H1 (cell line): ENCODE data around the gene FOSL1. TPM values are rescaled to one million over a fixed set of nuclear protein-coding genes. Genes with fewer than 3 reads are reported as not detected.

Source experiments
- BCL11A ChIP-seq, 2 experiments: IDR thresholded peaks; one replicate each; pipeline ENCODE4 v1.6.1; 2011; ENCODE audit warnings: low read depth in 2 of 2, low read length in 2 of 2, mild to moderate bottlenecking in 2 of 2
- KDM1A ChIP-seq: fragments of 200-600, 300-600 bp; sonication (generic); IDR thresholded peaks from 2 replicates; pipeline ENCODE4 v1.7.1; 2016; ENCODE audit warnings: mild to moderate bottlenecking, low read length, borderline replicate concordance
- RFX5 ChIP-seq: IDR thresholded peaks from 2 replicates; pipeline ENCODE4 v1.6.1; 2011; ENCODE audit warnings: low read depth, low read length, improper control_type of control experiment, borderline replicate concordance
- SP4 ChIP-seq: IDR thresholded peaks from 2 replicates; pipeline ENCODE4 v1.6.1; 2012; ENCODE audit warnings: low read length, inconsistent platforms
- SRF ChIP-seq: IDR thresholded peaks from 2 replicates; pipeline ENCODE4 v1.6.1; 2011; ENCODE audit warnings: mild to moderate bottlenecking, low read depth, low read length, moderate library complexity
- USF2 ChIP-seq: IDR thresholded peaks from 2 replicates; pipeline ENCODE4 v1.6.1; 2011; ENCODE audit warnings: low read length, improper control_type of control experiment
- polyA plus RNA-seq, 7 experiments: library from polyadenylated mRNA; depleted of rRNA in 3 of 7; stranded (reverse) in 5 of 7; unstranded in 2 of 7; fragments of >200 nt in 5 of 7; fragments of 200-250 nt in 2 of 7; gene quantifications; 1 replicate in 5 of 7; 2 replicates in 1 of 7; 4 replicates in 1 of 7; pipeline versions ENCODE4 v1.2.1 to v1.2.3, GENCODE V29; 2011 to 2013; ENCODE audit warnings: missing spikeins in 2 of 7, mixed read lengths in 2 of 7
- total RNA-seq: library from RNA; stranded (reverse); fragmentation: NEBNext Ultra II Directional; extraction: Animal tissue kit (Norgen Biotek cat#: 25700); gene quantifications from 2 replicates; pipeline ENCODE4 v1.2.1, GENCODE V29; 2021
- TF ChIP-seq, protein P1 (sequence below): fragments of 300-600 bp; sonication (generic); IDR thresholded peaks from 2 replicates; pipeline ENCODE4 v1.7.1; 2012; ENCODE audit warnings: low read length, moderate library complexity, mild to moderate bottlenecking, inconsistent platforms; ENCODE audit not compliant: insufficient replicate concordance

FOSL1 gene
- total and polyA plus RNA-seq, 2 of the 8 experiments (the other 6 are each of a cell fraction or from before 2014, with no cell fraction given), result 6.3 to 7.2 TPM

DNA sequence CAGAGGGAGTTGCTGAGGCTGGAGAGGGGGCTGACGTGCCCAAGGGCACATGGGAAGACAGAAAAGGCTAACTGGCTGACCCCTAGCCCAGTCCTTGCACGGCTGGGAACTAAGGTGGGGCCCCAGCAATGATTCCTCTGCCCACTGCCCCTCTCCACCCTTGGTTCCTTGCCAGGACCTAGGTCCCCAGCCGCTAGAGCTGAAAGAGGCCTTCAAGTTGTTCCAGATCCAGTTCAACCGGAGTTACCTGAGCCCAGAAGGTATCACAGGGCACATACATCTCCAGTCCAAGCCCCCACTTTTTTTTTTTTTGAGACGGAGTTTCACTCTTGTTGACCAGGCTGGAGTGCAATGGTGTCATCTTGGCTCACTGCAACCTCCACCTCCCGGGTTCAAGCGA, 20.2 kb downstream of the FOSL1 start (continued):
- TF ChIP-seq, protein P1, sequence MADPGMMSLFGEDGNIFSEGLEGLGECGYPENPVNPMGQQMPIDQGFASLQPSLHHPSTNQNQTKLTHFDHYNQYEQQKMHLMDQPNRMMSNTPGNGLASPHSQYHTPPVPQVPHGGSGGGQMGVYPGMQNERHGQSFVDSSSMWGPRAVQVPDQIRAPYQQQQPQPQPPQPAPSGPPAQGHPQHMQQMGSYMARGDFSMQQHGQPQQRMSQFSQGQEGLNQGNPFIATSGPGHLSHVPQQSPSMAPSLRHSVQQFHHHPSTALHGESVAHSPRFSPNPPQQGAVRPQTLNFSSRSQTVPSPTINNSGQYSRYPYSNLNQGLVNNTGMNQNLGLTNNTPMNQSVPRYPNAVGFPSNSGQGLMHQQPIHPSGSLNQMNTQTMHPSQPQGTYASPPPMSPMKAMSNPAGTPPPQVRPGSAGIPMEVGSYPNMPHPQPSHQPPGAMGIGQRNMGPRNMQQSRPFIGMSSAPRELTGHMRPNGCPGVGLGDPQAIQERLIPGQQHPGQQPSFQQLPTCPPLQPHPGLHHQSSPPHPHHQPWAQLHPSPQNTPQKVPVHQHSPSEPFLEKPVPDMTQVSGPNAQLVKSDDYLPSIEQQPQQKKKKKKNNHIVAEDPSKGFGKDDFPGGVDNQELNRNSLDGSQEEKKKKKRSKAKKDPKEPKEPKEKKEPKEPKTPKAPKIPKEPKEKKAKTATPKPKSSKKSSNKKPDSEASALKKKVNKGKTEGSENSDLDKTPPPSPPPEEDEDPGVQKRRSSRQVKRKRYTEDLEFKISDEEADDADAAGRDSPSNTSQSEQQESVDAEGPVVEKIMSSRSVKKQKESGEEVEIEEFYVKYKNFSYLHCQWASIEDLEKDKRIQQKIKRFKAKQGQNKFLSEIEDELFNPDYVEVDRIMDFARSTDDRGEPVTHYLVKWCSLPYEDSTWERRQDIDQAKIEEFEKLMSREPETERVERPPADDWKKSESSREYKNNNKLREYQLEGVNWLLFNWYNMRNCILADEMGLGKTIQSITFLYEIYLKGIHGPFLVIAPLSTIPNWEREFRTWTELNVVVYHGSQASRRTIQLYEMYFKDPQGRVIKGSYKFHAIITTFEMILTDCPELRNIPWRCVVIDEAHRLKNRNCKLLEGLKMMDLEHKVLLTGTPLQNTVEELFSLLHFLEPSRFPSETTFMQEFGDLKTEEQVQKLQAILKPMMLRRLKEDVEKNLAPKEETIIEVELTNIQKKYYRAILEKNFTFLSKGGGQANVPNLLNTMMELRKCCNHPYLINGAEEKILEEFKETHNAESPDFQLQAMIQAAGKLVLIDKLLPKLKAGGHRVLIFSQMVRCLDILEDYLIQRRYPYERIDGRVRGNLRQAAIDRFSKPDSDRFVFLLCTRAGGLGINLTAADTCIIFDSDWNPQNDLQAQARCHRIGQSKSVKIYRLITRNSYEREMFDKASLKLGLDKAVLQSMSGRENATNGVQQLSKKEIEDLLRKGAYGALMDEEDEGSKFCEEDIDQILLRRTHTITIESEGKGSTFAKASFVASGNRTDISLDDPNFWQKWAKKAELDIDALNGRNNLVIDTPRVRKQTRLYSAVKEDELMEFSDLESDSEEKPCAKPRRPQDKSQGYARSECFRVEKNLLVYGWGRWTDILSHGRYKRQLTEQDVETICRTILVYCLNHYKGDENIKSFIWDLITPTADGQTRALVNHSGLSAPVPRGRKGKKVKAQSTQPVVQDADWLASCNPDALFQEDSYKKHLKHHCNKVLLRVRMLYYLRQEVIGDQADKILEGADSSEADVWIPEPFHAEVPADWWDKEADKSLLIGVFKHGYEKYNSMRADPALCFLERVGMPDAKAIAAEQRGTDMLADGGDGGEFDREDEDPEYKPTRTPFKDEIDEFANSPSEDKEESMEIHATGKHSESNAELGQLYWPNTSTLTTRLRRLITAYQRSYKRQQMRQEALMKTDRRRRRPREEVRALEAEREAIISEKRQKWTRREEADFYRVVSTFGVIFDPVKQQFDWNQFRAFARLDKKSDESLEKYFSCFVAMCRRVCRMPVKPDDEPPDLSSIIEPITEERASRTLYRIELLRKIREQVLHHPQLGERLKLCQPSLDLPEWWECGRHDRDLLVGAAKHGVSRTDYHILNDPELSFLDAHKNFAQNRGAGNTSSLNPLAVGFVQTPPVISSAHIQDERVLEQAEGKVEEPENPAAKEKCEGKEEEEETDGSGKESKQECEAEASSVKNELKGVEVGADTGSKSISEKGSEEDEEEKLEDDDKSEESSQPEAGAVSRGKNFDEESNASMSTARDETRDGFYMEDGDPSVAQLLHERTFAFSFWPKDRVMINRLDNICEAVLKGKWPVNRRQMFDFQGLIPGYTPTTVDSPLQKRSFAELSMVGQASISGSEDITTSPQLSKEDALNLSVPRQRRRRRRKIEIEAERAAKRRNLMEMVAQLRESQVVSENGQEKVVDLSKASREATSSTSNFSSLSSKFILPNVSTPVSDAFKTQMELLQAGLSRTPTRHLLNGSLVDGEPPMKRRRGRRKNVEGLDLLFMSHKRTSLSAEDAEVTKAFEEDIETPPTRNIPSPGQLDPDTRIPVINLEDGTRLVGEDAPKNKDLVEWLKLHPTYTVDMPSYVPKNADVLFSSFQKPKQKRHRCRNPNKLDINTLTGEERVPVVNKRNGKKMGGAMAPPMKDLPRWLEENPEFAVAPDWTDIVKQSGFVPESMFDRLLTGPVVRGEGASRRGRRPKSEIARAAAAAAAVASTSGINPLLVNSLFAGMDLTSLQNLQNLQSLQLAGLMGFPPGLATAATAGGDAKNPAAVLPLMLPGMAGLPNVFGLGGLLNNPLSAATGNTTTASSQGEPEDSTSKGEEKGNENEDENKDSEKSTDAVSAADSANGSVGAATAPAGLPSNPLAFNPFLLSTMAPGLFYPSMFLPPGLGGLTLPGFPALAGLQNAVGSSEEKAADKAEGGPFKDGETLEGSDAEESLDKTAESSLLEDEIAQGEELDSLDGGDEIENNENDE, result no peak
- TF ChIP-seq RFX5, result no peak
- no peak for TF ChIP-seq SP4
- TF ChIP-seq BCL11A (IDR thresholded peaks at IDR 0.05; ENCODE audit: low read depth in 2 of 2, low read length in 2 of 2), result no peak
- no peak for TF ChIP-seq KDM1A
- TF ChIP-seq USF2, result no peak
- no peak for TF ChIP-seq SRF
